Ovary (tissue), 9 donors: ENCODE measurements around the gene SH3GL2. TPM values are rescaled to one million over a fixed set of nuclear protein-coding genes. Genes with fewer than 3 reads are reported as not detected.

Experiments
- DNase-seq, 5 donors: peaks; one replicate each; pipeline ENCODE4 v3.0.0-alpha.2; 2019 to 2020
- H3K27ac ChIP-seq, 2 donors: fragments of 200-600 bp; one replicate each; pipeline versions ENCODE4 v1.5.1 to v1.8.0; 2019 to 2022
- H3K27me3 ChIP-seq: fragments of 200-600 bp; one replicate; pipeline ENCODE4 v1.8.0; 2022
- H3K36me3 ChIP-seq: fragments of 200-600 bp; sonication (generic); one replicate; pipeline ENCODE4 v1.5.1; 2019
- H3K4me1 ChIP-seq: one replicate; pipeline ENCODE4 v1.8.1; 2013; ENCODE audit warnings: mild to moderate bottlenecking, moderate library complexity; ENCODE audit not compliant: insufficient read depth
- H3K4me3 ChIP-seq: fragments of 200-600 bp; sonication (generic); one replicate; pipeline ENCODE4 v1.5.1; 2017
- H3K9me3 ChIP-seq, 2 donors: fragments of 200-600 bp in 1 of 2; sonication (generic) in 1 of 2; one replicate each; pipeline versions ENCODE4 v1.5.1 to v1.8.1; 2013 to 2019; ENCODE audit warnings: mild to moderate bottlenecking in 1 of 2, moderate library complexity in 1 of 2
- CTCF ChIP-seq, 3 donors: fragments of 450-650 bp in 2 of 3; fragments of 200-600 bp in 1 of 3; IDR thresholded peaks; one replicate each; pipeline versions ENCODE4 v1.5.1 to v1.8.0; 2016 to 2022; ENCODE audit warnings: antibody characterized with exemption in 3 of 3, mild to moderate bottlenecking in 1 of 3
- EP300 ChIP-seq: sonication (generic); formaldehyde crosslinking; IDR thresholded peaks from one replicate; pipeline ENCODE4 v1.6.1; 2017; ENCODE audit warnings: antibody characterized with exemption
- POLR2A ChIP-seq: fragments of 450-650 bp; IDR thresholded peaks from one replicate; pipeline ENCODE4 v1.6.1; 2017; ENCODE audit warnings: antibody characterized with exemption, mild to moderate bottlenecking, moderate library complexity
- WGBS, 3 donors: extraction: QIAGEN DNeasy Blood & Tissue Kit in 1 of 3; methylation state at CpG; one replicate each; pipeline versions ENCODE4 v1.1.5 to v1.1.7; 2013 to 2017; 5-methylcytosine and 5-hydroxymethylcytosine counted together
- intact Hi-C, 4 donors: fragments of 100-400 bp; cut with DNase I; formaldehyde crosslinking; loops; one replicate each; pipeline versions ENCODE4 v1.11.0 to v1.15.1; 2022 to 2023
- polyA plus RNA-seq, 2 donors: library from polyadenylated mRNA; stranded (reverse); fragments of 200-250 nt in 1 of 2; fragments of 350-450 nt in 1 of 2; fragmentation: Illumina TruSeq in 1 of 2; extraction: RNeasy Lipid Tissue Mini Kit (QIAGEN cat#74804) in 1 of 2; gene quantifications; one replicate each; pipeline ENCODE4 v1.2.3, GENCODE V29; 2013 to 2014
- total RNA-seq, 7 donors: library from RNA; depleted of rRNA in 2 of 7; stranded (reverse); fragments of >200 nt in 2 of 7; fragmentation: NEBNext Ultra II Directional in 3 of 7; extraction: Animal tissue kit (Norgen Biotek cat#: 25700) in 3 of 7; gene quantifications; one replicate each; pipeline versions ENCODE4 v1.1.0 to v1.2.4, GENCODE V29; 2016 to 2023
- donor health status: DM: no; HTN: no; CAD: no; lungs with moderate emphysema.
- donor health status: DM: no; HTN: no; CAD: no.
- donor health status: Bipolar disorder and iron deficiency.
- donor health status: DM: yes; HTN: yes; CAD: no.
- donor health status: DM: no; HTN: no; CAD: no.
- donor health status: DM: yes; HTN: yes; CAD: no.

Gene SH3GL2
- total and polyA plus RNA-seq, 9 donors: 0.25 to 4.9 (median 0.98) TPM; not detected in 1

- Histone ChIP-seq H3K4me1 (no peaks in the 10 kb centered on the region), H3K36me3 (no peaks in the 10 kb centered on the region), H3K27ac (no peak overlapping the region), H3K4me3 (no peak overlapping the region), H3K9me3 (no peaks in the 10 kb centered on the region), H3K27me3 (no peaks in the 10 kb centered on the region)
- WGBS, 3 donors: 80 to 88% (median 80%) methylated on average over 2 of the region's 2 CpGs
- no peak for DNase-seq
- TF ChIP-seq EP300: no peak
- TF ChIP-seq POLR2A: no peak
- no peak for TF ChIP-seq CTCF (IDR thresholded peaks at IDR 0.05)
- intact Hi-C loops: no loop called here
These were observed 56.4 kb downstream of the SH3GL2 start for GRCh38 chr9:17635115-17635890.

GRCh38 chr9:17636349-17636748, 57.5 kb downstream of the SH3GL2 start:
- WGBS, 3 donors: 50 to 56% (median 54%) methylated on average over 2 of the region's 2 CpGs
- Histone ChIP-seq H3K4me1 (no peaks in the 10 kb centered on the region), H3K9me3 (no peaks in the 10 kb centered on the region), H3K4me3 (no peak overlapping the region), H3K27ac (no peak overlapping the region), H3K27me3 (no peaks in the 10 kb centered on the region), H3K36me3 (no peaks in the 10 kb centered on the region)
- TF ChIP-seq POLR2A: no peak
- TF ChIP-seq EP300: no peak
- no peak for TF ChIP-seq CTCF (IDR thresholded peaks at IDR 0.05)
- intact Hi-C loops: no loop called here
- DNase-seq: no peak

- TF ChIP-seq POLR2A (no peak), EP300 (no peak), CTCF (IDR thresholded peaks at IDR 0.05) (no peak)
- no peaks in the 10 kb centered on the region for H3K9me3 ChIP-seq
- H3K4me3 ChIP-seq: no peak overlapping the region
- no peaks in the 10 kb centered on the region for H3K27me3 ChIP-seq
- intact Hi-C loops: no loop called here
- no peak for DNase-seq
- H3K36me3 ChIP-seq: no peaks in the 10 kb centered on the region
- 90 to 100% (median 90%) methylated on average over 1 of the region's 1 CpG for WGBS, 3 donors
- no peak overlapping the region for H3K27ac ChIP-seq
- H3K4me1 ChIP-seq: no peaks in the 10 kb centered on the region
These were observed 58.0 kb downstream of the SH3GL2 start for GRCh38 chr9:17636821-17637220.

GRCh38 chr9:17637229-17637628, 58.4 kb downstream of the SH3GL2 start:
- Histone ChIP-seq H3K36me3 (no peaks in the 10 kb centered on the region), H3K9me3 (no peaks in the 10 kb centered on the region), H3K4me3 (no peak overlapping the region), H3K27me3 (no peaks in the 10 kb centered on the region), H3K27ac (no peak overlapping the region), H3K4me1 (no peaks in the 10 kb centered on the region)
- WGBS, 3 donors: 73 to 82% (median 78%) methylated on average over 3 of the region's 3 CpGs
- TF ChIP-seq POLR2A: no peak
- DNase-seq: no peak
- intact Hi-C loops: no loop called here

- no peak overlapping the region for H3K4me3 ChIP-seq
- TF ChIP-seq EP300: no peak
- TF ChIP-seq POLR2A: no peak
- no peak for TF ChIP-seq CTCF (IDR thresholded peaks at IDR 0.05)
- intact Hi-C loops: no loop called here
These were observed 69.7 kb downstream of the SH3GL2 start for GRCh38 chr9:17648516-17648915.

More at GRCh38 chr9:17648516-17648915, 69.7 kb downstream of the SH3GL2 start:
- Histone ChIP-seq H3K4me1 (no peaks in the 10 kb centered on the region), H3K36me3 (no peaks in the 10 kb centered on the region), H3K9me3 (no peaks in the 10 kb centered on the region), H3K27ac (no peak overlapping the region), H3K27me3 (no peaks in the 10 kb centered on the region)
- no peak for DNase-seq
